Spleen (tissue), 11 donors: ENCODE data around the gene DMWD. TPM values are rescaled to one million over a fixed set of nuclear protein-coding genes. Genes with fewer than 3 reads are reported as not detected.

Experiments
- DNase-seq: peaks from one replicate; pipeline ENCODE4 v3.0.0-alpha.2; 2020
- H3K27ac ChIP-seq, 8 donors: fragments of 200-600 bp; sonication (generic) in 7 of 8; 1 replicate in 4 of 8; 2 replicates in 4 of 8; pipeline versions ENCODE4 v1.5.0 to v1.8.0; 2016 to 2021; ENCODE audit warnings: inconsistent platforms in 4 of 8, mild to moderate bottlenecking in 4 of 8, moderate library complexity in 1 of 8
- H3K27me3 ChIP-seq, 7 donors: fragments of 200-600 bp; sonication (generic) in 6 of 7; replicated peaks in 1 of 7; 1 replicate in 4 of 7; 2 replicates in 3 of 7; pipeline versions ENCODE4 v1.5.0 to v1.8.0; 2016 to 2021; ENCODE audit warnings: inconsistent platforms in 3 of 7, mild to moderate bottlenecking in 1 of 7
- H3K36me3 ChIP-seq, 6 donors: fragments of 200-600 bp; sonication (generic) in 5 of 6; 1 replicate in 4 of 6; 2 replicates in 2 of 6; pipeline versions ENCODE4 v1.5.0 to v1.8.0; 2016 to 2021; ENCODE audit warnings: inconsistent platforms in 2 of 6
- H3K4me1 ChIP-seq, 6 donors: fragments of 200-600 bp; sonication (generic) in 5 of 6; 1 replicate in 3 of 6; 2 replicates in 3 of 6; pipeline versions ENCODE4 v1.5.0 to v1.8.0; 2016 to 2021; ENCODE audit warnings: inconsistent platforms in 3 of 6
- H3K4me3 ChIP-seq, 8 donors: fragments of 200-600 bp; sonication (generic) in 7 of 8; 1 replicate in 4 of 8; 2 replicates in 4 of 8; pipeline versions ENCODE4 v1.5.0 to v1.8.0; 2016 to 2021; ENCODE audit warnings: inconsistent platforms in 4 of 8, mild to moderate bottlenecking in 4 of 8, moderate library complexity in 2 of 8
- H3K9me3 ChIP-seq, 8 donors: fragments of 200-600 bp; sonication (generic) in 7 of 8; 1 replicate in 4 of 8; 2 replicates in 4 of 8; pipeline versions ENCODE4 v1.5.0 to v1.8.0; 2016 to 2021; ENCODE audit warnings: inconsistent platforms in 4 of 8
- POLR2A ChIP-seq, 3 donors: fragments of 450-650 bp; IDR thresholded peaks; one replicate each; pipeline ENCODE4 v1.5.1; 2017; ENCODE audit warnings: antibody characterized with exemption in 3 of 3, mild to moderate bottlenecking in 1 of 3
- POLR2AphosphoS5 ChIP-seq, 3 donors: sonication (generic); formaldehyde crosslinking; IDR thresholded peaks; one replicate each; pipeline ENCODE4 v1.5.1; 2017; ENCODE audit warnings: antibody characterized with exemption in 3 of 3
- WGBS, 5 donors: extraction: QIAGEN DNeasy Blood & Tissue Kit in 3 of 5; methylation state at CpG; one replicate each; pipeline versions ENCODE4 v1.1.5 to v1.1.7; 2013 to 2018; 5-methylcytosine and 5-hydroxymethylcytosine counted together
- intact Hi-C: fragments of 100-400 bp; cut with DNase I; formaldehyde crosslinking; loops from one replicate; pipeline ENCODE4 v1.15.0; 2023; ENCODE audit warnings: low total_unique reads
- polyA plus RNA-seq, 3 donors: library from polyadenylated mRNA; stranded (reverse); fragments of 200-250 nt; gene quantifications; one replicate each; pipeline ENCODE4 v1.2.1, GENCODE V29; 2013
- total RNA-seq, 7 donors: library from RNA; depleted of rRNA in 3 of 7; stranded (reverse); fragments of >200 nt in 3 of 7; fragmentation: NEBNext Ultra II Directional in 4 of 7; extraction: Animal tissue kit (Norgen Biotek cat#: 25700) in 4 of 7; gene quantifications; one replicate each; pipeline versions ENCODE4 v1.1.0 to v1.2.1, GENCODE V29; 2016 to 2021
- TF ChIP-seq, protein P1 (sequence below), 11 experiments: fragments of 200-600 bp in 7 of 11; fragments of 450-650 bp in 4 of 11; sonication (generic) in 4 of 11; IDR thresholded peaks in 8 of 11; conservative IDR thresholded peaks in 3 of 11; 1 replicate in 7 of 11; 2 replicates in 4 of 11; pipeline versions ENCODE4 v1.4.0 to v1.8.0; 2016 to 2021; ENCODE audit warnings: antibody characterized with exemption in 11 of 11, inconsistent platforms in 4 of 11, mild to moderate bottlenecking in 1 of 11
- donor health status: healthy with polysubstance abuse.
- donor health status: DM: no; HTN: no; CAD: no; lungs with moderate emphysema.
- donor health status: DM: no; HTN: no; CAD: no.
- donor health status: Bipolar disorder and iron deficiency.
- donor health status: healthy.
- donor health status: DM: no; HTN: no; CAD: no.
- donor health status: DM: yes; HTN: yes; CAD: no.

DMWD gene
- total and polyA plus RNA-seq, 10 donors: 6.4 to 57.0 (median 42.6) TPM

DNA sequence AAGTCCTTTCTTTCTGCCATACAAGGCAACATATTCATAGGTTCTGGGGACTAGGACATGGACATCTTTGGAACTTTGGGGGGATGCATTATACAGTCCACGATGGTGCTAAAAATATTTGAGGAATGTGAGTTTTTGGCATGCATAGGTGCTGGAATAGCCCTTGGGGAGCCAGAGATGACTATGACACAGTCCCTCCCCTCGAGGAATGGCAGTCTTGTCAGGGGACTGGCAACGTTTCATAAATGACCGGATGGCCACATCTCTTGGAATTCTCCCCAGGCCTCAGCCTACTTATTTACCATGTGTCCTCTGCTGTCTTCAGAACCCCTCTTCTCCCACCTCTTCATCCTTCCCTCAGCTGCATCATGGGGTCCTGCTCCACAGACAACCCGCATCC, 45.8 kb downstream of the DMWD start:
- H3K4me1 ChIP-seq: no peaks in the 10 kb centered on the region
- no peaks in the 10 kb centered on the region for H3K9me3 ChIP-seq
- no peak overlapping the region for H3K4me3 ChIP-seq
- H3K27me3 ChIP-seq: peaks cover 0 to 15% (median 0%) of the 10 kb centered on the region in 7 donors
- H3K36me3 ChIP-seq: no peaks in the 10 kb centered on the region
- intact Hi-C loops: no loop called here
- DNase-seq: no peak
- TF ChIP-seq, protein P1, sequence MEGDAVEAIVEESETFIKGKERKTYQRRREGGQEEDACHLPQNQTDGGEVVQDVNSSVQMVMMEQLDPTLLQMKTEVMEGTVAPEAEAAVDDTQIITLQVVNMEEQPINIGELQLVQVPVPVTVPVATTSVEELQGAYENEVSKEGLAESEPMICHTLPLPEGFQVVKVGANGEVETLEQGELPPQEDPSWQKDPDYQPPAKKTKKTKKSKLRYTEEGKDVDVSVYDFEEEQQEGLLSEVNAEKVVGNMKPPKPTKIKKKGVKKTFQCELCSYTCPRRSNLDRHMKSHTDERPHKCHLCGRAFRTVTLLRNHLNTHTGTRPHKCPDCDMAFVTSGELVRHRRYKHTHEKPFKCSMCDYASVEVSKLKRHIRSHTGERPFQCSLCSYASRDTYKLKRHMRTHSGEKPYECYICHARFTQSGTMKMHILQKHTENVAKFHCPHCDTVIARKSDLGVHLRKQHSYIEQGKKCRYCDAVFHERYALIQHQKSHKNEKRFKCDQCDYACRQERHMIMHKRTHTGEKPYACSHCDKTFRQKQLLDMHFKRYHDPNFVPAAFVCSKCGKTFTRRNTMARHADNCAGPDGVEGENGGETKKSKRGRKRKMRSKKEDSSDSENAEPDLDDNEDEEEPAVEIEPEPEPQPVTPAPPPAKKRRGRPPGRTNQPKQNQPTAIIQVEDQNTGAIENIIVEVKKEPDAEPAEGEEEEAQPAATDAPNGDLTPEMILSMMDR (IDR thresholded peaks at IDR 0.05 in 8 of 11, conservative IDR thresholded peaks at IDR 0.05 in 3 of 11): no peak
- TF ChIP-seq POLR2AphosphoS5 (IDR thresholded peaks at IDR 0.05) (no peak), POLR2A (IDR thresholded peaks at IDR 0.05) (no peak)
- H3K27ac ChIP-seq: no peak overlapping the region
- WGBS, 5 donors: 59 to 94% (median 78%) methylated on average over 5 of the region's 5 CpGs

DNA sequence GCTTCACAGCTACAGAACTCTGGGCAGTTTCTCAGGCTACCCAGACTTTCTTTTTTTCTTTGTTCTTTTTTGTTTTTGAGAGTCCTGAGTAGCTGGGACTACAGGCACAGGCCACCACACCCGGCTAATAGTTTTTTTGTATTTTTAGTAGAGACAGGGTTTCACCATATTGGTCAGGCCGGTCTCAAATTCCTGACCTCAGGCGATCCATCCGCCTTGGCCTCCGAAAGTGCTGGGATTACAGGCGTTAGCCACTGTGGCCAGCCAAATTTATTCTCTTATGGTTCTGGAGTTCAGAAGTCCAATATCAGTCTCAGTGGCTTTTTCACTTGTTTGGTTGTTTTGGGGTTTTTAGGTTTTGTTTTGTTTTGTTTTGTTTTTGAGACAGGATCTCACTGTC, 47.0 kb downstream of the DMWD start:
- 88 to 96% (median 91%) methylated on average over 6 of the region's 6 CpGs for WGBS, 5 donors
- Histone ChIP-seq H3K4me3 (no peak overlapping the region), H3K9me3 (no peaks in the 10 kb centered on the region), H3K36me3 (no peaks in the 10 kb centered on the region), H3K27ac (no peak overlapping the region), H3K27me3 (peaks cover 0 to 21% (median 0%) of the 10 kb centered on the region in 7 donors), H3K4me1 (no peaks in the 10 kb centered on the region)
- no peak for DNase-seq
- intact Hi-C loops: no loop called here
- no peak for TF ChIP-seq POLR2AphosphoS5 (IDR thresholded peaks at IDR 0.05)
- TF ChIP-seq POLR2A (IDR thresholded peaks at IDR 0.05): no peak
- TF ChIP-seq, protein P1 (IDR thresholded peaks at IDR 0.05 in 8 of 11, conservative IDR thresholded peaks at IDR 0.05 in 3 of 11): no peak

DNA sequence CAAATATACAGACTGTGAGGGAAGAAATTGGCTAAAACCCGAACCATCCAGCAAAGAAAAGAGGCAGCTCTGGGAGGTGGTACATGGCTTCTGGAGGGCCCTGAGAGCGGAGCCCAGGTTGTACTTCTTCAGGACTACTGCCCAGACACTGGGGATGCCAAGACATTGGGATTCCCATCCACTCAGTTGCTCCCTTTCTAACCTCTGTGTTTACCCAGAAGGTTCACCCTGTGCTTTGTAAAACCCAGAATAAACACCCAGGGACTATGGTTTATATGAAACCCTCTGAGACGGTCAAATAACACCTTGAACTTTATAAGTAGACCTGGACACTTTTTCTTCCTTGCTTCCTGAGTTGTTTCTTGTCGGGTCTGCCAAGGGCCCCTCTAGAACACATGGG, 49.7 kb downstream of the DMWD start:
- Histone ChIP-seq H3K27me3 (peaks cover 0 to 21% (median 0%) of the 10 kb centered on the region in 7 donors), H3K9me3 (no peaks in the 10 kb centered on the region), H3K4me3 (no peak overlapping the region), H3K27ac (no peak overlapping the region), H3K36me3 (no peaks in the 10 kb centered on the region), H3K4me1 (peaks cover 0 to 8% (median 0%) of the 10 kb centered on the region in 6 donors)
- WGBS, 5 donors: 67 to 81% (median 77%) methylated on average over 4 of the region's 4 CpGs
- no peak for DNase-seq
- intact Hi-C loops: no loop called here
- TF ChIP-seq POLR2AphosphoS5 (IDR thresholded peaks at IDR 0.05) (no peak), POLR2A (IDR thresholded peaks at IDR 0.05) (no peak)
- TF ChIP-seq, protein P1 (IDR thresholded peaks at IDR 0.05 in 8 of 11, conservative IDR thresholded peaks at IDR 0.05 in 3 of 11): no peak

DNA sequence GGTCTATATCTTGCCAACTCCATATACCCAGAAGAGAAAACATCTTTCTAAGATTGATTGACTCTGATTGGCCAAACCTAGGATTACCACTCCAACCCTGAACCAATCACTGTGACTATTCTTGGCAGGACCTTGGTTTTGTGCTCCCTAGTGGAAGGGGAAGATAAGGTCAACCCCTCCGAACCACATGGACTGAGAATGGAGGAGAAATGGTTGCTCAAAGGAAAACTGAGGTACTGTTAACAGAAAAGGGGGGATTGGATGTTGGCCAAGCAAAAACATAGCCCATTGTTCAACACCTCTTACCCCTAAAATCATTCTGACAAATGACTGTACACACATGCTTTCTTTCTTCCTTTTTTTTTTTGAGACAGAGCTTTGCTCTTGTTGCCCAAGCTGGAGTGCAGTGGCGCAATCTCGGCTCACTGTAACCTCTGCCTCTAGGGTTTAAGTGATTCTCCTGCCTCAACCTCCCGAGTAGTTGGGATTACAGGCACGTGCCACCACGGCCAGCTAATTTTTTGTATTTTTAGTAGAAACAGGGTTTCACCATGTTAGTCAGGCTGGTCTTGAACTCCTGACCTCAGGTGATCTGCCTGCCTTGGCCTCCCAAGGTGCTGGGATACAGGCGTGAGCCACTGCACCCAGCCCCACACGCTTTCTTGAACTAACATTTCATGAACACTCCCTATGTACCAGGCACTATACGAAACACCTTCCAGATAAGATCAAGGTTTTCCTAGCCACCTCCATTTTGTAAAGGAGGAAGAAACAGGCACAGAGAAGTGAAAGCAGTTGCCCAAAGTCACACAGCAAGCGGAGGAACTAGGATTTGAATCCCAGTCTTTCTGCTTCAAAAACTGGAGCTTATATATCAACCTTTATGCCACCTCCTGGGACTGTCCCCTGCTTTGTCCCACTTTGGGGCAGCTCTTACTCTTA, 52.9 kb downstream of the DMWD start:
- TF ChIP-seq POLR2AphosphoS5 (IDR thresholded peaks at IDR 0.05): no peak
- TF ChIP-seq, protein P1 (IDR thresholded peaks at IDR 0.05 in 8 of 11, conservative IDR thresholded peaks at IDR 0.05 in 3 of 11): no peak
- TF ChIP-seq POLR2A (IDR thresholded peaks at IDR 0.05): no peak
- WGBS, 5 donors: 69 to 91% (median 74%) methylated on average over 10 of the region's 10 CpGs
- no peak for DNase-seq
- Histone ChIP-seq H3K4me1 (peaks cover 0 to 8% (median 0%) of the 10 kb centered on the region in 6 donors), H3K27me3 (peaks cover 0 to 16% (median 0%) of the 10 kb centered on the region in 7 donors), H3K4me3 (no peak overlapping the region), H3K36me3 (no peaks in the 10 kb centered on the region), H3K27ac (no peak overlapping the region), H3K9me3 (no peaks in the 10 kb centered on the region)
- intact Hi-C loops: no loop called here
